GM12891 (cell line): Measurements from ENCODE around the gene ZNF334.

Experiments
- PAX5 ChIP-seq: IDR thresholded peaks from 2 replicates; pipeline ENCODE4 v1.6.1; 2011; ENCODE audit warnings: low read length, moderate library complexity, mild to moderate bottlenecking; ENCODE audit not compliant: insufficient read depth, severe bottlenecking
- POLR2A ChIP-seq: IDR thresholded peaks from 2 replicates; pipeline ENCODE4 v1.6.1; 2011; ENCODE audit warnings: low read depth, low read length, control low read depth
- POLR2AphosphoS5 ChIP-seq: IDR thresholded peaks from 2 replicates; pipeline ENCODE4 v1.6.1; 2011; ENCODE audit warnings: low read depth, low read length, control low read depth
- SPI1 ChIP-seq: IDR thresholded peaks from 2 replicates; pipeline ENCODE4 v1.6.1; 2011; ENCODE audit warnings: low read depth, low read length, control low read depth
- TAF1 ChIP-seq: IDR thresholded peaks from 2 replicates; pipeline ENCODE4 v1.6.1; 2011; ENCODE audit warnings: low read depth, low read length, control low read depth

DNA sequence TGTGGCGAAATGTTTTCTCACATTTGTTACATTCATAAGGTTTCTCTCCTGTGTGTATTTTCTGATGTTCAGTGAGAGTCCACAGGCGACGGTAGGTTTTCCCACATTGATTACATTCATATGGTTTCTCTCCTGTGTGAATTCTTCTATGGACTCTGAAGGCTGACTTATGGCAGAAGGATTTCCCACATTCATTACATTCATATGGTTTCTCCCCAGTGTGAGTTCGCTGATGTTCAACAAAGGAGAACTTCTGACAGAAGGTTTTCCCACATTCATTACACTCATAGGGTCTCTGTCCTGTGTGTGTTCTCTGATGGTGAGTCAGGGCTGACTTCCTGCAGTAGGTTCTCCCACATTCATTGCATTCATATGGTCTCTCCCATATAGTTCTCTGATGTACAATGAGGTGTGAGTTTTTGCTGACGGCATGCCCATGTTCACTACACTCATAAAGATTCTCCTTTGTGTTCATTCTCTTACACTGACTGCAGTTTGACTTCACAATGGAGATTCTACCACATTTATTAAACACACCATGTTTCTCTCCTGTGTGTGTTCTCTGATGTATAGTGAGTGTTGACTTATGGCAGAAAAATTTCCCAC is 11.9 kb downstream of the ZNF334 start:
- TF ChIP-seq SPI1 (no peak), POLR2A (no peak), TAF1 (no peak), POLR2AphosphoS5 (no peak), PAX5 (no peak)
